Testis (tissue), 2 donors: ENCODE data around the gene CASK.

Experiments used
- CTCF ChIP-seq, 3 experiments: fragments of 450-650 bp in 2 of 3; fragments of 200-600 bp in 1 of 3; sonication (generic) in 1 of 3; IDR thresholded peaks; one replicate each; pipeline ENCODE4 v1.5.1; 2016 to 2019; ENCODE audit warnings: antibody characterized with exemption in 3 of 3, mild to moderate bottlenecking in 2 of 3, moderate library complexity in 1 of 3
- POLR2A ChIP-seq: fragments of 450-650 bp; IDR thresholded peaks from one replicate; pipeline ENCODE4 v1.6.1; 2017; ENCODE audit warnings: antibody characterized with exemption, mild to moderate bottlenecking, moderate library complexity

GRCh38 chrX:41603596-41603995 lies 319.8 kb downstream of the CASK start:
- TF ChIP-seq CTCF (IDR thresholded peaks at IDR 0.05) (no peak), POLR2A (no peak)
